SK-N-MC (cell line): ENCODE measurements around the gene MBTD1.
A peak's percentile ranks its signal among the peaks of the same experiment; 100 is the strongest.
"Not testable (repeated sequence)": the region's sequence is repeated elsewhere in the genome, so short reads cannot be mapped to it uniquely, and the experiment has no call there.

Experiments used
- DNase-seq: peaks from one replicate; pipeline ENCODE4 v3.0.0-alpha.2; 2011; ENCODE audit warnings: low read depth, low spot score
- H3K27ac ChIP-seq: fragments of 200-600 bp; sonication (generic); 2 replicates; pipeline ENCODE4 v1.5.1; 2016; ENCODE audit warnings: mixed run types
- H3K36me3 ChIP-seq: fragments of 200-600 bp; sonication (generic); 2 replicates; pipeline ENCODE4 v1.6.1; 2017; ENCODE audit warnings: antibody characterized with exemption, low read length, mixed read lengths; ENCODE audit not compliant: insufficient read depth
- H3K4me3 ChIP-seq: fragments of 200-600 bp; sonication (generic); 2 replicates; pipeline ENCODE4 v1.5.1; 2016
- H3K9ac ChIP-seq: fragments of 200-600 bp; sonication (generic); 2 replicates; pipeline ENCODE4 v1.8.0; 2017; ENCODE audit warnings: mixed run types, mixed read lengths; ENCODE audit not compliant: insufficient read length
- H3K9me3 ChIP-seq: fragments of 200-600 bp; sonication (generic); 2 replicates; pipeline ENCODE4 v1.6.1; 2017; ENCODE audit warnings: low read depth, mild to moderate bottlenecking, antibody characterized with exemption, low read length, moderate library complexity, mixed read lengths
- EZH2 ChIP-seq: fragments of 200-600 bp; sonication (generic); IDR thresholded peaks from one replicate; pipeline ENCODE4 v1.6.1; 2017; ENCODE audit warnings: antibody characterized with exemption
- FOXP2 ChIP-seq: optimal IDR thresholded peaks from 2 replicates; pipeline ENCODE3; 2011; ENCODE audit warnings: mild to moderate bottlenecking, moderate library complexity; ENCODE audit not compliant: insufficient read depth; ENCODE audit errors: extremely low read length, control extremely low read depth
- POLR2AphosphoS5 ChIP-seq: IDR thresholded peaks from 2 replicates; pipeline ENCODE4 v1.6.1; 2012; ENCODE audit warnings: mild to moderate bottlenecking, low read depth, low read length, borderline replicate concordance

The MBTD1 gene

GRCh38 chr17:51238255-51238887, 21.5 kb downstream of the MBTD1 start:
- Histone ChIP-seq H3K9ac (no peak overlapping the region), H3K27ac (no peak overlapping the region), H3K4me3 (no peak overlapping the region), H3K36me3 (peaks cover 15% of the 10 kb centered on the region), H3K9me3 (no peaks in the 10 kb centered on the region)
- TF ChIP-seq EZH2 = no peak
- no peak for TF ChIP-seq POLR2AphosphoS5
- no peak for TF ChIP-seq FOXP2
- DNase-seq = no peak

- Histone ChIP-seq H3K4me3 (no peak overlapping the region), H3K9me3 (no peaks in the 10 kb centered on the region), H3K27ac (no peak overlapping the region), H3K9ac (no peak overlapping the region), H3K36me3 (peaks cover 19% of the 10 kb centered on the region)
- DNase-seq = no peak
- TF ChIP-seq FOXP2 (no peak), POLR2AphosphoS5 (no peak), EZH2 (no peak)
Observed at GRCh38 chr17:51234162-51234561, 25.7 kb downstream of the MBTD1 start.

GRCh38 chr17:51231999-51232398, 27.9 kb downstream of the MBTD1 start:
- no peak overlapping the region for H3K9ac ChIP-seq
- H3K9me3 ChIP-seq = no peaks in the 10 kb centered on the region
- H3K27ac ChIP-seq = no peak overlapping the region
- 0 out of 2 replicates have a peak, but pooled peaks cover 10% of the 10 kb centered on the region for H3K36me3 ChIP-seq
- TF ChIP-seq POLR2AphosphoS5 = no peak
- TF ChIP-seq FOXP2 = no peak
- no peak overlapping the region for H3K4me3 ChIP-seq
- no peak for DNase-seq

GRCh38 chr17:51230306-51230705, 29.5 kb downstream of the MBTD1 start:
- H3K36me3 ChIP-seq = peaks cover 4% of the 10 kb centered on the region; the same call in 1 of the 2 replicates
- H3K9ac ChIP-seq = no peak overlapping the region
- no peak overlapping the region; the same call in 1 of the 2 replicates for H3K27ac ChIP-seq
- DNase-seq = no peak
- TF ChIP-seq FOXP2 (no peak), EZH2 (no peak), POLR2AphosphoS5 (no peak)
- no peak overlapping the region for H3K4me3 ChIP-seq
- no peaks in the 10 kb centered on the region for H3K9me3 ChIP-seq

GRCh38 chr17:51229889-51230288, 30.0 kb downstream of the MBTD1 start:
- no peak overlapping the region for H3K27ac ChIP-seq
- H3K36me3 ChIP-seq = peaks cover 5% of the 10 kb centered on the region; the same call in 1 of the 2 replicates
- TF ChIP-seq EZH2 (no peak), POLR2AphosphoS5 (no peak), FOXP2 (no peak)
- H3K9me3 ChIP-seq = no peaks in the 10 kb centered on the region
- H3K4me3 ChIP-seq = no peak overlapping the region
- H3K9ac ChIP-seq = no peak overlapping the region
- no peak for DNase-seq

GRCh38 chr17:51228161-51228560, 31.7 kb downstream of the MBTD1 start:
- no peak overlapping the region for H3K27ac ChIP-seq
- no peak overlapping the region for H3K9ac ChIP-seq
- TF ChIP-seq EZH2 = no peak
- no peak for TF ChIP-seq FOXP2
- no peak for TF ChIP-seq POLR2AphosphoS5
- no peak for DNase-seq
- no peaks in the 10 kb centered on the region for H3K9me3 ChIP-seq
- no peak overlapping the region for H3K4me3 ChIP-seq
- peaks cover 20% of the 10 kb centered on the region; the same call in 1 of the 2 replicates for H3K36me3 ChIP-seq

- DNase-seq, H3K9ac ChIP-seq, H3K27ac ChIP-seq, H3K9me3 ChIP-seq, H3K4me3 ChIP-seq: not testable (repeated sequence)
- peaks cover 31% of the 10 kb centered on the region for H3K36me3 ChIP-seq
Observed at GRCh38 chr17:51225523-51225922, 34.3 kb downstream of the MBTD1 start.

GRCh38 chr17:51224402-51225262, 35.2 kb downstream of the MBTD1 start:
- H3K9me3 ChIP-seq = no peaks in the 10 kb centered on the region
- H3K9ac ChIP-seq = no peak overlapping the region
- DNase-seq = no peak
- H3K27ac ChIP-seq = peak overlapping the region; percentile 49
- no peak overlapping the region for H3K4me3 ChIP-seq
- peaks cover 40% of the 10 kb centered on the region for H3K36me3 ChIP-seq
- TF ChIP-seq EZH2 (no peak), POLR2AphosphoS5 (no peak), FOXP2 (no peak)

GRCh38 chr17:51221322-51221721, 38.5 kb downstream of the MBTD1 start:
- Histone ChIP-seq H3K9me3 (no peaks in the 10 kb centered on the region), H3K36me3 (peaks cover 65% of the 10 kb centered on the region), H3K9ac (no peak overlapping the region), H3K27ac (no peak overlapping the region), H3K4me3 (no peak overlapping the region)
- no peak for DNase-seq
- TF ChIP-seq POLR2AphosphoS5 = no peak
- no peak for TF ChIP-seq EZH2
- TF ChIP-seq FOXP2 = no peak
